Suprapubic skin (tissue), 4 donors: ENCODE results near the gene ACVR1. TPM values are rescaled to one million over a fixed set of nuclear protein-coding genes. Genes with fewer than 3 reads are reported as not detected.

ENCODE experiments used
- DNase-seq, 2 donors: peaks; one replicate each; pipeline ENCODE4 v3.0.0-alpha.2; 2019; ENCODE audit warnings: low spot score in 2 of 2
- H3K27ac ChIP-seq: fragments of 200-600 bp; sonication (generic); one replicate; pipeline ENCODE4 v1.5.1; 2019
- H3K27me3 ChIP-seq: fragments of 200-600 bp; sonication (generic); one replicate; pipeline ENCODE4 v1.5.1; 2019
- H3K36me3 ChIP-seq: fragments of 200-600 bp; sonication (generic); one replicate; pipeline ENCODE4 v1.5.1; 2019
- H3K4me1 ChIP-seq: fragments of 200-600 bp; sonication (generic); one replicate; pipeline ENCODE4 v1.5.1; 2019
- H3K4me3 ChIP-seq: fragments of 200-600 bp; sonication (generic); one replicate; pipeline ENCODE4 v1.5.1; 2019; ENCODE audit warnings: mild to moderate bottlenecking
- H3K9me3 ChIP-seq: fragments of 200-600 bp; sonication (generic); one replicate; pipeline ENCODE4 v1.5.1; 2019
- CTCF ChIP-seq, 2 donors: fragments of 200-600 bp in 1 of 2; fragments of 450-650 bp in 1 of 2; sonication (generic) in 1 of 2; IDR thresholded peaks; one replicate each; pipeline ENCODE4 v1.5.1; 2016 to 2019; ENCODE audit warnings: antibody characterized with exemption in 2 of 2, mild to moderate bottlenecking in 1 of 2, moderate library complexity in 1 of 2
- EP300 ChIP-seq: sonication (generic); formaldehyde crosslinking; IDR thresholded peaks from one replicate; pipeline ENCODE4 v1.6.1; 2017; ENCODE audit warnings: antibody characterized with exemption
- POLR2A ChIP-seq, 2 donors: fragments of 450-650 bp; IDR thresholded peaks; one replicate each; pipeline ENCODE4 v1.6.1; 2017; ENCODE audit warnings: antibody characterized with exemption in 2 of 2, mild to moderate bottlenecking in 2 of 2, moderate library complexity in 2 of 2
- POLR2AphosphoS5 ChIP-seq, 3 donors: sonication (generic); formaldehyde crosslinking; IDR thresholded peaks; one replicate each; pipeline ENCODE4 v1.6.1; 2017; ENCODE audit warnings: antibody characterized with exemption in 3 of 3
- WGBS: methylation state at CpG from one replicate; pipeline ENCODE4 v1.1.5; 2018; 5-methylcytosine and 5-hydroxymethylcytosine counted together
- total RNA-seq, 4 donors: library from RNA; depleted of rRNA; stranded (reverse); fragments of >200 nt; gene quantifications; one replicate each; pipeline ENCODE4 v1.1.0, GENCODE V29; 2016

The ACVR1 gene
- total RNA-seq, 4 donors from 2014 or later, result 17.5 to 20.6 (median 18.5) TPM

GRCh38 chr2:157895531-157895930 lies 19.4 kb upstream of the ACVR1 start:
- no peak overlapping the region for H3K4me3 ChIP-seq
- no peaks in the 10 kb centered on the region for H3K27me3 ChIP-seq
- DNase-seq, result no peak
- H3K4me1 ChIP-seq, result no peaks in the 10 kb centered on the region
- 94% methylated on average over 2 of the region's 2 CpGs for WGBS
- no peaks in the 10 kb centered on the region for H3K9me3 ChIP-seq
- H3K36me3 ChIP-seq, result no peaks in the 10 kb centered on the region
- no peak overlapping the region for H3K27ac ChIP-seq
- TF ChIP-seq CTCF (IDR thresholded peaks at IDR 0.05), result no peak
- no peak for TF ChIP-seq EP300
- TF ChIP-seq POLR2A (IDR thresholded peaks at IDR 0.05), result no peak
- no peak for TF ChIP-seq POLR2AphosphoS5 (IDR thresholded peaks at IDR 0.05)

- WGBS, result 68% methylated on average over 12 of the region's 12 CpGs
- H3K4me1 ChIP-seq, result no peaks in the 10 kb centered on the region
- DNase-seq, result no peak
- H3K27ac ChIP-seq, result no peak overlapping the region
- no peaks in the 10 kb centered on the region for H3K36me3 ChIP-seq
- no peak overlapping the region for H3K4me3 ChIP-seq
- H3K9me3 ChIP-seq, result no peaks in the 10 kb centered on the region
- H3K27me3 ChIP-seq, result no peaks in the 10 kb centered on the region
- TF ChIP-seq CTCF (IDR thresholded peaks at IDR 0.05), result no peak
- TF ChIP-seq POLR2AphosphoS5 (IDR thresholded peaks at IDR 0.05), result no peak
- no peak for TF ChIP-seq EP300
Measured at GRCh38 chr2:157894694-157895435, 18.7 kb upstream of the ACVR1 start.

- no peaks in the 10 kb centered on the region for H3K9me3 ChIP-seq
- no peaks in the 10 kb centered on the region for H3K4me1 ChIP-seq
- no peak overlapping the region for H3K4me3 ChIP-seq
- WGBS, result 92% methylated on average over 4 of the region's 4 CpGs
- DNase-seq, result no peak
- no peaks in the 10 kb centered on the region for H3K36me3 ChIP-seq
- no peak overlapping the region for H3K27ac ChIP-seq
- TF ChIP-seq POLR2AphosphoS5 (IDR thresholded peaks at IDR 0.05) (no peak), CTCF (IDR thresholded peaks at IDR 0.05) (no peak), POLR2A (IDR thresholded peaks at IDR 0.05) (no peak), EP300 (no peak)
- H3K27me3 ChIP-seq, result no peaks in the 10 kb centered on the region
Measured at GRCh38 chr2:157893611-157894010, 17.5 kb upstream of the ACVR1 start.

GRCh38 chr2:157891643-157892041 lies 15.5 kb upstream of the ACVR1 start:
- Histone ChIP-seq H3K27ac (no peak overlapping the region), H3K27me3 (no peaks in the 10 kb centered on the region), H3K4me1 (no peaks in the 10 kb centered on the region), H3K4me3 (no peak overlapping the region), H3K9me3 (no peaks in the 10 kb centered on the region), H3K36me3 (no peaks in the 10 kb centered on the region)
- DNase-seq, result no peak
- 82% methylated on average over 1 of the region's 1 CpG for WGBS
- TF ChIP-seq POLR2AphosphoS5 (IDR thresholded peaks at IDR 0.05) (no peak), CTCF (IDR thresholded peaks at IDR 0.05) (no peak), POLR2A (IDR thresholded peaks at IDR 0.05) (no peak)

GRCh38 chr2:157890969-157891642 lies 15.0 kb upstream of the ACVR1 start:
- H3K27me3 ChIP-seq, result no peaks in the 10 kb centered on the region
- no peaks in the 10 kb centered on the region for H3K9me3 ChIP-seq
- no peak overlapping the region for H3K4me3 ChIP-seq
- TF ChIP-seq POLR2AphosphoS5 (IDR thresholded peaks at IDR 0.05), result no peak
- no peak for TF ChIP-seq POLR2A (IDR thresholded peaks at IDR 0.05)
- no peak for TF ChIP-seq EP300
- no peak for TF ChIP-seq CTCF (IDR thresholded peaks at IDR 0.05)
- no peaks in the 10 kb centered on the region for H3K4me1 ChIP-seq
- no peak overlapping the region for H3K27ac ChIP-seq
- no peaks in the 10 kb centered on the region for H3K36me3 ChIP-seq
- 79% methylated on average over 2 of the region's 2 CpGs for WGBS
- DNase-seq, result no peak
